Lower leg skin (tissue), 3 donors: ENCODE results near the gene SPP2.

Experiments
- CTCF ChIP-seq, 3 donors: fragments of 450-650 bp; IDR thresholded peaks; one replicate each; pipeline ENCODE4 v1.5.1; 2016; ENCODE audit warnings: antibody characterized with exemption in 3 of 3, mild to moderate bottlenecking in 3 of 3, moderate library complexity in 2 of 3
- POLR2A ChIP-seq, 2 donors: fragments of 450-650 bp; IDR thresholded peaks; one replicate each; pipeline ENCODE4 v1.6.1; 2016 to 2017; ENCODE audit warnings: antibody characterized with exemption in 2 of 2, mild to moderate bottlenecking in 1 of 2, moderate library complexity in 1 of 2

- no peak for TF ChIP-seq CTCF (IDR thresholded peaks at IDR 0.05)
- TF ChIP-seq POLR2A (IDR thresholded peaks at IDR 0.05): no peak
These were observed 45.7 kb downstream of the SPP2 start for GRCh38 chr2:234096164-234096563.
